Measurements from ENCODE around the gene MLLT10. TPM values are rescaled to one million over a fixed set of nuclear protein-coding genes. Genes with fewer than 3 reads are reported as not detected.
"Not testable (repeated sequence)": the region's sequence is repeated elsewhere in the genome, so short reads cannot be mapped to it uniquely, and the experiment has no call there.

MLLT10 gene
- total RNA-seq, 1 experiment from 2014 or later: 60.1 TPM

DNA sequence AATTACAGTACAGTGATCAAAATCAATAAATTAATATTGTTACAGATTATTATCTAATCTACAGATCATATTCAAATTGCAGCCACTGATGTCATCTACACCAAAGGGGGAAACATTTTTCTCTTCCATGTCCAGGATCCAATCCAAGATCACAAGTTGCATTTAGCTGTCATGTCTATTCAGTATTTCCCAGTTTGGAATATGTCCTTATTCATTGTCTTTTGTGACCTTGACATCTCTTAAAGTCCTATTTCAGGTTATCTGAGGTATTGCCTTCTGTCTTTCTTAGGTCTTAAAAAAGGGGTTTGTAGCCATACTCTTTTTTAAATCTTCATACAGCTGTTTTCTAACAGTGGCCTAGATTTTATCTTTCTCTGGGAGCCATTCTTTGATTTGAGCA lies 93.3 kb downstream of the MLLT10 start:
- H3K4me1 Mint-ChIP-seq: peaks cover 7% of the 10 kb centered on the region; the same call in 1 of the 2 replicates
- no peaks in the 10 kb centered on the region for H3K9me3 Mint-ChIP-seq
- H3K4me3 Mint-ChIP-seq: no peak overlapping the region
- ATAC-seq (no peak), DNase-seq (ENCODE audit: low spot score) (no peak)
- TF ChIP-seq GTF2I (CRISPR knock-in tag; conservative IDR thresholded peaks at IDR 0.05): no peak
- TF ChIP-seq ZNF219 (CRISPR knock-in tag; IDR thresholded peaks at IDR 0.05; ENCODE audit: borderline replicate concordance): no peak
- TF ChIP-seq, protein P1, sequence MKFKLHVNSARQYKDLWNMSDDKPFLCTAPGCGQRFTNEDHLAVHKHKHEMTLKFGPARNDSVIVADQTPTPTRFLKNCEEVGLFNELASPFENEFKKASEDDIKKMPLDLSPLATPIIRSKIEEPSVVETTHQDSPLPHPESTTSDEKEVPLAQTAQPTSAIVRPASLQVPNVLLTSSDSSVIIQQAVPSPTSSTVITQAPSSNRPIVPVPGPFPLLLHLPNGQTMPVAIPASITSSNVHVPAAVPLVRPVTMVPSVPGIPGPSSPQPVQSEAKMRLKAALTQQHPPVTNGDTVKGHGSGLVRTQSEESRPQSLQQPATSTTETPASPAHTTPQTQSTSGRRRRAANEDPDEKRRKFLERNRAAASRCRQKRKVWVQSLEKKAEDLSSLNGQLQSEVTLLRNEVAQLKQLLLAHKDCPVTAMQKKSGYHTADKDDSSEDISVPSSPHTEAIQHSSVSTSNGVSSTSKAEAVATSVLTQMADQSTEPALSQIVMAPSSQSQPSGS (CRISPR knock-in tag; IDR thresholded peaks at IDR 0.05; ENCODE audit: borderline replicate concordance, low read depth): no peak
- H3K27ac Mint-ChIP-seq: no peak overlapping the region
- CTCF ChIA-PET: no interaction called here
- H3K27me3 Mint-ChIP-seq (ENCODE audit: low read depth): no peaks in the 10 kb centered on the region
- POLR2A ChIA-PET: interaction anchor here (0.8 kb wide), 1 partner anchor 132 kb away, joined by 3 read pairs; no protein-coding TSS in a partner anchor
- peaks cover 23% of the 10 kb centered on the region for H3K36me3 Mint-ChIP-seq

DNA sequence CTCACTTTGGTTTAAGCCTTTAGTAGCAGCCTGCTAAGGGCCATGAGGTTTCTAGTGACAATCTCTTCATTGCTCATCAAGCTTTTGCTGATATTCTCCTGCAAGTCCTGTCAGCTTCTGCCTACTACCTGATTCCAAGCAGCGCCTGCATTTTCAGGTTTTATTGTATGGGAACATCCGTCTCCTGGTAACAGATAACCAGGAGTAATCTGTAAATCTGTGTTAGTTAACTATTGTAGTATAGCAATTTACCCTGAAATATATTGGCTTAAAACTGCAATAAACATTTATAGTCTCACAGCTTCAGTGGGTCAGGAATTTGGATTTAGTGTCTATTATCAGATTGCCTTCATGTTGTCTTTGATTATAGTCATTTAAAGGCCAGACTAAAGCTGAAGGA lies 94.0 kb downstream of the MLLT10 start:
- ChIA-PET CTCF (no interaction called here), POLR2A (interaction anchor here (0.7 to 0.8 kb wide), 2 partner anchors 132 to 1043 kb away, joined by 3 to 6 read pairs; no protein-coding TSS in a partner anchor)
- ATAC-seq (no peak), DNase-seq (ENCODE audit: low spot score) (no peak)
- Mint-ChIP-seq H3K27me3 (ENCODE audit: low read depth) (no peaks in the 10 kb centered on the region), H3K4me3 (no peak overlapping the region), H3K27ac (peak overlapping the region; percentile 78), H3K36me3 (peaks cover 23% of the 10 kb centered on the region), H3K4me1 (peaks cover 7% of the 10 kb centered on the region; the same call in 1 of the 2 replicates), H3K9me3 (no peaks in the 10 kb centered on the region)
- TF ChIP-seq SMAD3 (CRISPR knock-in tag; IDR thresholded peaks at IDR 0.05; ENCODE audit: borderline replicate concordance): no peak
- TF ChIP-seq, protein P2, sequence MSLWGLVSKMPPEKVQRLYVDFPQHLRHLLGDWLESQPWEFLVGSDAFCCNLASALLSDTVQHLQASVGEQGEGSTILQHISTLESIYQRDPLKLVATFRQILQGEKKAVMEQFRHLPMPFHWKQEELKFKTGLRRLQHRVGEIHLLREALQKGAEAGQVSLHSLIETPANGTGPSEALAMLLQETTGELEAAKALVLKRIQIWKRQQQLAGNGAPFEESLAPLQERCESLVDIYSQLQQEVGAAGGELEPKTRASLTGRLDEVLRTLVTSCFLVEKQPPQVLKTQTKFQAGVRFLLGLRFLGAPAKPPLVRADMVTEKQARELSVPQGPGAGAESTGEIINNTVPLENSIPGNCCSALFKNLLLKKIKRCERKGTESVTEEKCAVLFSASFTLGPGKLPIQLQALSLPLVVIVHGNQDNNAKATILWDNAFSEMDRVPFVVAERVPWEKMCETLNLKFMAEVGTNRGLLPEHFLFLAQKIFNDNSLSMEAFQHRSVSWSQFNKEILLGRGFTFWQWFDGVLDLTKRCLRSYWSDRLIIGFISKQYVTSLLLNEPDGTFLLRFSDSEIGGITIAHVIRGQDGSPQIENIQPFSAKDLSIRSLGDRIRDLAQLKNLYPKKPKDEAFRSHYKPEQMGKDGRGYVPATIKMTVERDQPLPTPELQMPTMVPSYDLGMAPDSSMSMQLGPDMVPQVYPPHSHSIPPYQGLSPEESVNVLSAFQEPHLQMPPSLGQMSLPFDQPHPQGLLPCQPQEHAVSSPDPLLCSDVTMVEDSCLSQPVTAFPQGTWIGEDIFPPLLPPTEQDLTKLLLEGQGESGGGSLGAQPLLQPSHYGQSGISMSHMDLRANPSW (CRISPR knock-in tag; conservative IDR thresholded peaks at IDR 0.05; ENCODE audit: low read depth): no peak
- TF ChIP-seq ZNF263 (CRISPR knock-in tag; IDR thresholded peaks at IDR 0.05; ENCODE audit: low read depth): no peak
- TF ChIP-seq CREB1 (CRISPR knock-in tag; IDR thresholded peaks at IDR 0.05): no peak
- TF ChIP-seq, protein P3, sequence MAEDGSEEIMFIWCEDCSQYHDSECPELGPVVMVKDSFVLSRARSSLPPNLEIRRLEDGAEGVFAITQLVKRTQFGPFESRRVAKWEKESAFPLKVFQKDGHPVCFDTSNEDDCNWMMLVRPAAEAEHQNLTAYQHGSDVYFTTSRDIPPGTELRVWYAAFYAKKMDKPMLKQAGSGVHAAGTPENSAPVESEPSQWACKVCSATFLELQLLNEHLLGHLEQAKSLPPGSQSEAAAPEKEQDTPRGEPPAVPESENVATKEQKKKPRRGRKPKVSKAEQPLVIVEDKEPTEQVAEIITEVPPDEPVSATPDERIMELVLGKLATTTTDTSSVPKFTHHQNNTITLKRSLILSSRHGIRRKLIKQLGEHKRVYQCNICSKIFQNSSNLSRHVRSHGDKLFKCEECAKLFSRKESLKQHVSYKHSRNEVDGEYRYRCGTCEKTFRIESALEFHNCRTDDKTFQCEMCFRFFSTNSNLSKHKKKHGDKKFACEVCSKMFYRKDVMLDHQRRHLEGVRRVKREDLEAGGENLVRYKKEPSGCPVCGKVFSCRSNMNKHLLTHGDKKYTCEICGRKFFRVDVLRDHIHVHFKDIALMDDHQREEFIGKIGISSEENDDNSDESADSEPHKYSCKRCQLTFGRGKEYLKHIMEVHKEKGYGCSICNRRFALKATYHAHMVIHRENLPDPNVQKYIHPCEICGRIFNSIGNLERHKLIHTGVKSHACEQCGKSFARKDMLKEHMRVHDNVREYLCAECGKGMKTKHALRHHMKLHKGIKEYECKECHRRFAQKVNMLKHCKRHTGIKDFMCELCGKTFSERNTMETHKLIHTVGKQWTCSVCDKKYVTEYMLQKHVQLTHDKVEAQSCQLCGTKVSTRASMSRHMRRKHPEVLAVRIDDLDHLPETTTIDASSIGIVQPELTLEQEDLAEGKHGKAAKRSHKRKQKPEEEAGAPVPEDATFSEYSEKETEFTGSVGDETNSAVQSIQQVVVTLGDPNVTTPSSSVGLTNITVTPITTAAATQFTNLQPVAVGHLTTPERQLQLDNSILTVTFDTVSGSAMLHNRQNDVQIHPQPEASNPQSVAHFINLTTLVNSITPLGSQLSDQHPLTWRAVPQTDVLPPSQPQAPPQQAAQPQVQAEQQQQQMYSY (CRISPR knock-in tag; IDR thresholded peaks at IDR 0.05): no peak
- TF ChIP-seq EMX1 (CRISPR knock-in tag; IDR thresholded peaks at IDR 0.05): no peak
- no peak for TF ChIP-seq ZNF219 (CRISPR knock-in tag; IDR thresholded peaks at IDR 0.05; ENCODE audit: borderline replicate concordance)
- TF ChIP-seq, protein P4, sequence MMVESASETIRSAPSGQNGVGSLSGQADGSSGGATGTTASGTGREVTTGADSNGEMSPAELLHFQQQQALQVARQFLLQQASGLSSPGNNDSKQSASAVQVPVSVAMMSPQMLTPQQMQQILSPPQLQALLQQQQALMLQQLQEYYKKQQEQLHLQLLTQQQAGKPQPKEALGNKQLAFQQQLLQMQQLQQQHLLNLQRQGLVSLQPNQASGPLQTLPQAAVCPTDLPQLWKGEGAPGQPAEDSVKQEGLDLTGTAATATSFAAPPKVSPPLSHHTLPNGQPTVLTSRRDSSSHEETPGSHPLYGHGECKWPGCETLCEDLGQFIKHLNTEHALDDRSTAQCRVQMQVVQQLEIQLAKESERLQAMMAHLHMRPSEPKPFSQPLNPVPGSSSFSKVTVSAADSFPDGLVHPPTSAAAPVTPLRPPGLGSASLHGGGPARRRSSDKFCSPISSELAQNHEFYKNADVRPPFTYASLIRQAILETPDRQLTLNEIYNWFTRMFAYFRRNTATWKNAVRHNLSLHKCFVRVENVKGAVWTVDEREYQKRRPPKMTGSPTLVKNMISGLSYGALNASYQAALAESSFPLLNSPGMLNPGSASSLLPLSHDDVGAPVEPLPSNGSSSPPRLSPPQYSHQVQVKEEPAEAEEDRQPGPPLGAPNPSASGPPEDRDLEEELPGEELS (CRISPR knock-in tag; IDR thresholded peaks at IDR 0.05): no peak
- no peak for TF ChIP-seq KAT7 (CRISPR knock-in tag; IDR thresholded peaks at IDR 0.05; ENCODE audit: borderline replicate concordance)
- no peak for TF ChIP-seq TEAD4 (CRISPR knock-in tag; IDR thresholded peaks at IDR 0.05)

DNA sequence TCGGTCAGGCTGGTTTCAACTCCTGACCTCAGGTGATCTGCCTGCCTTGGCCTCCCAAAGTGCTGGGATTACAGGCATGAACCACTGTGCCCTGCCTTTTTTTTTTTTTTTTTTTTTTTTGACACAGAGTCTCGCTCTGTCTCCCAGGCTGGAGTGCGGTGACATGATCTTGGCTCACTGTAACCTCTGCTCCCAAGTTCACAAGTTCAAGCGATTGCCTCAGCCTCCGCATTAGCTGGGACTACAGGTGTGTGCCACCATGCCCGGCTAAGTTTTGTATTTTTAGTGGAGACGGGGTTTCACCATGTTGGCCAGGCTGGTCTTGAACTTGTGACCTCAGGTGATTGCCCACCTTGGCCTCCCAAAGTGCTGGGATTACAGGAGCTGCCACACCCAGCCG lies 94.6 kb downstream of the MLLT10 start:
- H3K4me1 Mint-ChIP-seq: not testable (repeated sequence)

More for the DNA sequence above, 94.6 kb downstream of the MLLT10 start:
- peaks cover 23% of the 10 kb centered on the region for H3K36me3 Mint-ChIP-seq
- H3K27ac Mint-ChIP-seq; H3K4me3 Mint-ChIP-seq; CTCF ChIA-PET; H3K9me3 Mint-ChIP-seq; DNase-seq (ENCODE audit: low spot score); H3K27me3 Mint-ChIP-seq (ENCODE audit: low read depth); ATAC-seq: not testable (repeated sequence)
- POLR2A ChIA-PET: interaction anchor here (0.7 kb wide), 1 partner anchor 1043 kb away, joined by 6 read pairs; no protein-coding TSS in a partner anchor

All from WTC11 (cell line).